Activated CD4-positive, alpha-beta T cell treated with anti-CD3 and anti-CD28 coated beads, Interleukin-2, amount 50 U/mL, for 1 hour (primary cell): ENCODE results near the gene PDZRN4.

Experiments used
- DNase-seq: peaks from one replicate; pipeline ENCODE4 v3.0.0-alpha.2; 2020

Gene PDZRN4

GRCh38 chr12:41462312-41462711 is 274.2 kb downstream of the PDZRN4 start:
- no peak for DNase-seq

DNA sequence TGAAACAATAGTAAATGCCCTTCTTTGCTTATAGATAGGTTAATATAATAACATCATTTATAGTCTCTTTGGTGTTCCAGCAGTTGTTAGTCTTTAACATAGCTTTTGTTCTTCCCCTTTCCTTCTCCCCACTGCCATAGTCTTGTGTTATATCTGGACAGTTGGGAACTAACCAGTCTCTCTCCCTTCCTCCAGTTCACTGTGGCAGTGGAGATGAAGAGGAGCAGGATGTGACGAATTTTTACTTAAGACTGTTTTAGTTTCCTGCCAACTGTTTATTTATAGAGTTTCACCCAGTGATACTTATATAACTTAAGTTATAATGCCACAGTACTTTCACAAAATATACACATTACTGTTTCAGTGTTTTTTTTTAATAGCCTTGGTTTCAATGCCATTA is 277.4 kb downstream of the PDZRN4 start:
- DNase-seq = no peak

DNA sequence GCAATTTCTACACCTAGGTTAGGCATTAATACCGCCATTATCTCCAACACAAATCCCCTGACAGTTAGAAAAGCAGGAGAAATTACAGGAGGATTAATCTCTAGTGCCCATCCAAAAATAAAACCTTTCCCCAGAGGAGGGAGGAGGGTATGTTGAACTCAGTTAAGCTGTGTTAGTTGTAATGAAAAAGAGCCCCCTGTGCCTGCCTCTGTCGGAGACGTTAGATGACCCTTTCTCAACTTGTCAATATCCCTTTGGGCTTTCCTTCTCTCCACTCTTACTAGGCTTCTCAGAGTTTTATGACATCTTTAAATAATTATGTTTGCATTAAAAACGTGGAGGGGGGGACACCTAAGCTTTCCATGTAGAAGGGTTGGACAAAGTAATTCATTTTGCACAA is 278.2 kb downstream of the PDZRN4 start:
- DNase-seq = no peak

GRCh38 chr12:41466802-41467201 is 278.7 kb downstream of the PDZRN4 start:
- no peak for DNase-seq

GRCh38 chr12:41467591-41468325 is 279.6 kb downstream of the PDZRN4 start:
- DNase-seq = no peak

DNA sequence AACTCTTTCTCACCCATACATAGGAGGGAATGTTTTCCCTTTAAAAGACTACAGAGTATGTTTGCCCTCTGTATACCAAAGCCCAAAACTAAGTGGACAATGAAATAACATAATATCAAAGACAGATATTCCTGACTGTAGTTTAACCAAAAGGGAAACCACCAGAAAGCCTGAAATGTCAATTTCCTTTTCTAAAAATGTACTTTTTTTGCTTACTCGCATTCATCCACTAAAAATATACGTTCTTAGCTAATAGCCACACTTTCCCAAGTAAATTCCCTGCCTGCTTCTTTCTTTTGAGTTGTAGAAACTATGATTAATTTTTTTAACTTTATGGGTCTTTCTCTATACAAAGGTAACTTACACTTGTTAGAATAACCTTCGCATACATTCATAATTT is 280.2 kb downstream of the PDZRN4 start:
- DNase-seq = no peak

DNA sequence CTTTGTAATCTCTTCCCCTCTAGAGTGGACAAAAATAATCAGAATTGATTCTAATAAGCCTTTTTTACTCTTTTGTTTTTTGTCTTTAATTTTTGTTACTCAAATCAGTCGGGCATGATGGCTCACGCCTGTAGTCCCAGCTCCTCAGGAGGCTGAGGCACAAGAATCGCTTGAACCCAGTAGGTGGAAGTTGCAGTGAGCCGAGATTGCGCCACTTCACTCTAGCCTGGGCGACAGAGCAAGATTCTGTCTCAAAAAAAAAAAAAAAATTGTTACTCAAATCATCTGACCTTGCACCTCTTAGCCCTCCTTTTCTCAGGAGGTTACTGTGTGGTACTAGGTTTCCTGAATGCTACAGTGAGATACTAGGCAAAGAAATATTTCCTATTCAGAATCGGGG is 280.6 kb downstream of the PDZRN4 start:
- DNase-seq = no peak

GRCh38 chr12:41473441-41473840 is 285.3 kb downstream of the PDZRN4 start:
- no peak for DNase-seq

- DNase-seq = no peak
Observed at GRCh38 chr12:41474001-41474400, 285.9 kb downstream of the PDZRN4 start.

DNA sequence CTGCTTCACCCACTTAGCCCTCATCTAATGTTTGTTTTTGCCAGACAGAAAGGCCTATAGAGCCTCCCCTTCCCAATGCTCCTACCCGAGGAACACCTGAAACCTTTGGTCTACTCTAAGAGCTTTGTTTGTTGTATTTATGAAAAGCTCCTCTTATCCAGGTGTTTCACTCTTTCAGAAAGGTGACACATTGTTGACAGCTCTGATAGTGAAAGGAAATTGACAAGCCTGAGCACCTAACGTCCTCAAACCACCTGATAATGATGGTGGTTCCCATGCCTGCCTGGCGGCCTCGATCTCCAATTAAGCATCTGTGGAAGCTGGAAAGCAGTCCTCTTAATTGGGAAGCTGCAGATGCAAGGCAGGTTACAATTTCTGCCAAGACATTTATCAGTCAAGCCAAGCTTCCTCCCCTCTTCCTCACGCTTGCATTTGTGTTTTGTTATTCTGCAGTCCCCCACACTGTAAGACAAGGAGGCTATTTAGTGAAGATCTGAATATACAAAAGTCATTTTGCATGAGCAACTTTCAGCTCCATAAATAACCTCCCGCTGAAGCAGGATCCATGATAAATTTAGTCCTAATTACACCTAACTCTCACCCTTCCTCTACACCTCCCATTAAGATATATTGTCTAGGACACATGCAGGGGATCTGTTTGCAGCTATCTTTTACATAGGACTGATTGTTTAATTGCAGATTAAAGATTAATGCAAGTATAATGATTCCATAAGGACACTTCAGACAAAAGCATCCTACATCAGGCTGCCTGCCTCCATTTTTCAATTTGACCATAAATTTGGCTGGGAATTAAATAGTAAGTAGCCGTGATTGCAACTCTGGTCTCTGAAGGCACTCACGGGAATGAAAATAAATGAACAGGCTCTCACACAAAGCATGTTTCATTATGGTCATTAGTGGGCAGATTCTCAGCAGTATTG is 288.6 kb downstream of the PDZRN4 start:
- DNase-seq = no peak

DNA sequence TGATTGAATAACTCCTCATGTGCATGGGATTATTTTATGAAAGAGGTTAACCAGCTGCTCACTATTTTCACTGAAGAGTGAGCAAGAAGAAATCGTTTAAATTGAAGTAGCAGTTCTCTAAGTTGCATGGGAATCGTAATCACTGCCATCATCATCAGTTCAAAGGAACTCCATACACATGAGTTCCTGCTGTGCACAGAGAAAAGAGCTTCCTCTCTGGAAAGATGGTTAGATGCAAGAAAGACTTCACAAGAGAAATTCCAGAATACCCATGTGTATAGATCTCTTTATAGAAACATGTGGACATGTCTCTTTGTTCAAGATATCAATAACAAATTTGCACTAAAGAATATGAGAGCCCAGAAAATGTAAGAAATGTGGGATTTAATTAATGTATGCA is 291.3 kb downstream of the PDZRN4 start:
- no peak for DNase-seq

GRCh38 chr12:41485203-41485602 is 297.1 kb downstream of the PDZRN4 start:
- DNase-seq = no peak

DNA sequence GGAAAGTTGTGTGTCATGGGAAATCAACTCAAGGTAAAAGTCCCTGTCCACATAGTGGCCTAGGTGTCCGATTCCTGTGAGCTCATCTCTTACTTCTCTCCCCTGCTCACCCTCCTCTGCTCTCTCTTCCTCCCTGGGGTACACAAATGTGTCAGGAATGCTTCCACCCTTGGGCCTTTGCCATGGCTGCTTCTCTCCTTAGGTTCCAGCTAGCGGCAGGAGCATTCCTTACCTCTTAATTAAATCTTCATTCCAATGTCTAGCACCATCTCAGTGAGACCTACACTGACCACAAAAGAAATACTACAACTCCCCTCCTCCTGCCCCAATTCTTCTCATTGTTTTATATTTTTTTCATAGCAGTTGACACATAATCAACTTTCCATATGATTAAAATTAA is 298.6 kb downstream of the PDZRN4 start:
- DNase-seq = no peak

DNA sequence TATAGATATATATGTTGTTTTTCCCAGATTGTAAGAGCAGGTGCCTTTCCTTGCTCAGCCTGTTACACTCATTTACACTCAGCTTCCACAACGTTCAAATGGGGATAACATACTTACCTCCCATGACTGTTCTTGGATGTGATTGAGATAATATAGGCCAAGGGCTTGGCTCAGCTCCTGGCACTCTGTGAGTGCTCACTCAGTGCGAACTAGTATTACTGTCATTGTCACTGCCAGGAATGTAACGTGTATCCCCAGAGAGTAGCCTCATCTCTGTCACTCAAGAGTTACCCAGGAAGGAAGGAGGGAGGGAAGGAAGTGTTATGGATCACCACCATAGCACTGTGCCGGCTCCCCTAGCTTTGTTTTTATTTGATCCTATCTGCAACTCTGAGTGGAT is 307.9 kb downstream of the PDZRN4 start:
- no peak for DNase-seq

DNA sequence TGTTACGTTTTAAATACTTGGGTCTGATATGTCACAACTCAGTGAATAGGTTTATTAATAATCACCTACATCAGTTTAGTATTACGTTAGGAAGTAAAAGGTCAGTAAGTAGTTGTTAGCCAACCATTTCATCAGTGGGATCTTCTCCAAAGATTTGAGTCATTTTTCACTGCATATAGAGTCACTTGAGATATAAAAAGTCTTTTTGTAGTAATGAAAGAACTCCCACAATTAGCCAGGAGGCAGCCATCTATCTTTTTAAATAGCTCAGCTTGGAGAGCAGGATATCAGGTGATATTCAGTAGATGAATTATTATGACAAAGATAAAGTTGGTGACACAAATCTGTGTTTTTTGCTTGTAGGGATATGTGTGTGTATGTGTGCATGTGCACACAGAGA is 309.3 kb downstream of the PDZRN4 start:
- DNase-seq = no peak

- no peak for DNase-seq
Observed at GRCh38 chr12:41504976-41505375, 316.9 kb downstream of the PDZRN4 start.

- no peak for DNase-seq
Observed at GRCh38 chr12:41507286-41507685, 319.2 kb downstream of the PDZRN4 start.

DNA sequence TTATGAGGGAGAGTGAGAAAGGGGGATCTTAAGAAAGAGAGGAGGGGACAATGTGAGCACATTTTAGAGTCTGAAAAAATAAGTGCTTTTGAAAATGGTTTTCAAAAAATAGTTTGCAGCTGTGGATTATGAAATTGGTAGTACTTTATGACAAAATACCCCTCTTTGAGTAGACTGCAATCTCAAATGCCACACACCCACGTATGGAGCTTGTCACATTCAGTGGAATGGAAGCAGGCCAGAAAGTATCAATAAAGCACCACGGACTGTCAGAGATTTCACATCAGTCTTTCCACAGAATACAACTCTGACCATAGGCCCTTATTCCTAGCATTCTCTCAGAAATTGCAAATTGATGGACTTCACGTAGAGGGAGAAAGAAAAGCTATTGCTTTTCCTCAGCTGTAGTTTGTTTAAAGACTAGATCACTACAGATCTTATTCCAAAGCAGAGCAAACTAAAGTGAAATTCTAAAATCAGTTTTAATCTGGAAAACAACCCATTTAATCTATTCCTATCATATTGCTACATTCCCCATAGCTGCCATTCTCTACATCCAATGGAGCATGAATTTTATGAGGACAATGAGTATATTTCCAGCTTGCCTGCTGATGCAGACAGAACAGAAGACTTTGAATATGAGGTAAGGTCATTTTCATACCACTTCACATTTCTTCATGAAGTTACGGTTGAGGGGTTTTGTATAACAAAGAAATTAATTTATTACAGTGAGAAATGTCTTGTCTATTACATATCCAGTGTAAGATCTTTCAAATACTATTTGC is 321.3 kb downstream of the PDZRN4 start:
- DNase-seq = no peak

DNA sequence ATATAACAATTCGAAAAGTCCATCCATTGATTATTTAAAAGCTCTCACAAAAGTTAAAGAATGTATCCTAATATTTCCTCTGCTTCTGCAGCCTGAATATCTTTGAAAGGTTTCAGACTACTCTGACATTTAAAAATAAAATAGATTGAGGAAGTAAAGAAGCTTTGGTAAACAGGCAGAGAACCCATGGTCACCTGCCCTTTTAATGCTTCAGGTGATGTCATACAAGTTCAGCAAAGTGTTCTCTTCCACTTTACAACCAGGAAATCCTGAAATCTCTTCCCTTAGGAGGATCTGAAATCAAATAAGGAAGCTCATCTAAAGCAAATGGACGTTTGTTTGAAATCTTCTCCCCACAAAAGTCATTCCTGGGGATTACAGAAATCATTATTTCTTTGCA is 322.4 kb downstream of the PDZRN4 start:
- DNase-seq = no peak

- DNase-seq = no peak
Observed at GRCh38 chr12:41511247-41511646, 323.1 kb downstream of the PDZRN4 start.

DNA sequence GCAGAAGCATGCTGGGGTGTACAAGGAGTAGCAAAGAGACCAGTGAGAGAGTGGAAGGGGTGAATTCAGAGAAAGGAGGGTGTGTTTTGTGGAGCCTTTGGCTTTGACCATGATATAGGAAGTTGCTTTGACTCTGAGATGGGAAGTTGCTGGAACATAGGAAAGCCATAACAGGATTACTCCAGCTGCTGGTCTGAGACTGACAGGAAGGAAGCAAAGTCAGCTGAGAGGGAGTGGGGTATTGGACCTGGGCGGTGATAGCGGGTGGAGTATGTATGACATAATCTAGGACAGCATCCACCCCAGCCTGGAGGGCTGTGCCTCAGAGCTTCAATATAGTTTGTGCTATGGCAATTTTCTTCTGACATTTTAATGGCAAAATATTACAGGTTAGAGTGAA is 324.4 kb downstream of the PDZRN4 start:
- DNase-seq = no peak

DNA sequence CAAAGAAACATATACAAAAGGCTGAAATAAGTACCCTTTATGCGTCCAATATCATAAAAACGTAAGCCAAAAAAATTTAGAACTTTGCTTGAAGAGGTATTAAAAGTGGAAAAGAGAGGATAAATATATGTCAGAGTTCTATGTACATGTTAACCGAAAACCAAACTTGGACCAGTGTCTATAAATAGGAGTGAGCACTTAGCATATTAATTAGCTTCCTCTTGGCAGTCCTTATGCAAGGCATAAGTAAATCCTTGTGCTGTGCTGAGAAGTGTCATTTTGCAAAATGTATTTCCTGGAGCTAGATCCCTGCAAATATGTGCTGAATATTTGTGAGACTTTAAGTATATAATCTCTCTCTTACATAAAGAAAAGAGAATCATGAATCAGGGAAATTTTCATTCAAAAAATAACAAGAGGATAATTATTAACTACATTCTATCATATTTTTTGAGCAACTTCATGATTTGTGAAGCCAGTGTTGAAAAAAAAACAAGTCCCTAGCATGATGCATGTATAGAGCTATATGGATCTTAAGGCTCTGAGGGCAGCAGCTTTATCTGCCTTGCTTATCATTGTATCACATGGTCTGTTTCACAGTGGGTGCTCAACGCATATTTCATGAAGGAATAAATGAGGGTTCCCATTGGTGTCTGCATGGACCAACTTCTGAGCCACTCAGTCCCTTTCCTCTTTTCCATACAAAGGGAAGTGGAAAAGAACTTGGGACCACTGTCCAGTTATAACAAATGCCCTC is 326.1 kb downstream of the PDZRN4 start:
- DNase-seq = no peak

DNA sequence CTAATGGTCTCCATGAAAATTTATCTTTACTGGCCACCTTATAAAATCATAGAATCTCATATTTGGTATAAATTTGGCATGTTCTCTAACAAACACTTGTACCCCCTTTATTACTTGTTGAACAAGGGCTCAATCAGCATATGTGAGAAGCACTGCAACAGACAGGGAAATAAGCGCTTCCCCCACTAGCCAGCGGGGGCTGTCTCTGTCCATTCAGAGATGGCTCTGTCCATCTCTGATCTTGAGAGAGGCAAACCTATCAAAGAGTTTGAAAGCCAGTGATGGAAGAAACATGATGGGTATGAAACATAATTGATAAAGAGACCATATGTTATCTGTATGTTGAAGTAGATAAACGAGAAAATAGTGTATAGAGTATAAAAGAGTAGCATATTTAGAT is 326.8 kb downstream of the PDZRN4 start:
- no peak for DNase-seq
